Gastroesophageal sphincter (tissue), 4 donors: ENCODE results near the gene KLC1. TPM values are rescaled to one million over a fixed set of nuclear protein-coding genes. Genes with fewer than 3 reads are reported as not detected.

Experiments used
- ATAC-seq: fragments of 150-250 bp; one replicate; pipeline ENCODE4 v1.9.1; 2016; ENCODE audit warnings: mild to moderate bottlenecking, moderate library complexity
- H3K27ac ChIP-seq, 4 donors: fragments of 200-600 bp; sonication (generic) in 3 of 4; 1 replicate in 3 of 4; 2 replicates in 1 of 4; pipeline ENCODE4 v1.5.1; 2016 to 2019
- H3K27me3 ChIP-seq: fragments of 200-600 bp; sonication (generic); one replicate; pipeline ENCODE4 v1.5.1; 2019
- H3K36me3 ChIP-seq, 2 donors: fragments of 200-600 bp; sonication (generic); one replicate each; pipeline ENCODE4 v1.5.1; 2019; ENCODE audit warnings: control low read depth in 1 of 2
- H3K4me1 ChIP-seq, 3 donors: fragments of 200-600 bp; sonication (generic); 1 replicate in 2 of 3; 2 replicates in 1 of 3; pipeline ENCODE4 v1.5.1; 2016 to 2019; ENCODE audit warnings: control low read depth in 2 of 3
- H3K4me3 ChIP-seq, 2 donors: fragments of 200-600 bp; sonication (generic); one replicate each; pipeline ENCODE4 v1.5.1; 2019; ENCODE audit warnings: mild to moderate bottlenecking in 1 of 2, moderate library complexity in 1 of 2
- H3K9me3 ChIP-seq, 3 donors: fragments of 200-600 bp; sonication (generic); one replicate each; pipeline ENCODE4 v1.5.1; 2017 to 2019; ENCODE audit warnings: control low read depth in 2 of 3
- EP300 ChIP-seq: sonication (generic); formaldehyde crosslinking; IDR thresholded peaks from one replicate; pipeline ENCODE4 v1.6.1; 2017; ENCODE audit warnings: antibody characterized with exemption, mild to moderate bottlenecking
- POLR2A ChIP-seq, 2 donors: fragments of 450-650 bp; IDR thresholded peaks; one replicate each; pipeline ENCODE4 v1.6.1; 2017; ENCODE audit warnings: antibody characterized with exemption in 2 of 2, mild to moderate bottlenecking in 2 of 2, moderate library complexity in 1 of 2
- POLR2AphosphoS5 ChIP-seq: sonication (generic); formaldehyde crosslinking; IDR thresholded peaks from one replicate; pipeline ENCODE4 v1.6.1; 2017; ENCODE audit warnings: antibody characterized with exemption
- WGBS, 2 donors: methylation state at CpG; one replicate each; pipeline ENCODE4 v1.1.5; 2018; ENCODE audit warnings: low coverage in 1 of 2; 5-methylcytosine and 5-hydroxymethylcytosine counted together
- total RNA-seq, 4 donors: library from RNA; depleted of rRNA; stranded (reverse); fragments of >200 nt; gene quantifications; one replicate each; pipeline ENCODE4 v1.1.0, GENCODE V29; 2016
- TF ChIP-seq, protein P1 (sequence below), 4 experiments: fragments of 200-600 bp in 2 of 4; fragments of 450-650 bp in 2 of 4; sonication (generic) in 1 of 4; IDR thresholded peaks; one replicate each; pipeline ENCODE4 v1.5.1; 2017 to 2019; ENCODE audit warnings: antibody characterized with exemption in 4 of 4, mild to moderate bottlenecking in 2 of 4, moderate library complexity in 2 of 4

KLC1 gene
- total RNA-seq, 4 donors from 2014 or later: 275 to 390 (median 339) TPM

DNA sequence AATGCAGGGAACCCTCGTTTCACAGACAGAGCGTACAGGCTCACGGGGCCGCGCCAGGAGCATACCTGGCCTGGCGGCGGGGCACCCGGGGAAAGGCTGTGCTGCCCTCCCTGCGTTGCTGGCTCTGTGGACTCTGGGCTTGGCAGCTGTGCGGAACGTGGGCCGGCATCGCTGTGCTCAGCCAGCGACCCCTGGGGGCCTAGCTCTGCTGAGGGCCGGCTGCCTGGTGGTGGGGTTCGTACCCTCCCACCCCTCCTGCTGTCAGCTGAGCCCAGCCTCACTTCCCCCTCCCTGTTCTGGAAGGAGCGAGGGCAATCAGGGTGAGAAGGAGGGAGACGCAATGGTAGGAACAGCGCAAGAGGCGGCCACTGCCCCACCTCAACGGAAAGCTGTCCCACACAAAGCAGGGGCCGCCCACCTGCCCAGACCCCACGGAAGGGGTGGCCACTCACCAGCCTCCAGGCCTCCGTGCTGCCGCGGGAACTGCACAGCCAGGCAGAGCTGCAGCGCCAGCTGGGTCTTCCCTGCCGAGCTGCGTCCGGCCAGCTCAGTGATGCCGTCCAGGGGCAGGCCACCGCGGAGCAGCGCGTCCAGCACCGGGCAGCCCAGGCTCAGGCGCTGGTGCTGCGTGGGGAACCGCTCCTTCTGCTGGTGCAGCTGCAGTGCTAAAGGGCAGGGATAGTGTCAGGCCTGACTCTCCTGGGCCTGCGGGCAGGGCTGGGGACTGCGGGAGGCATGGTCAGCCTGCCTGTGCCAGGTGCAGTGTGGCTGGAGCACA lies 77.7 kb downstream of the KLC1 start:
- WGBS, 2 donors: 81% methylated on average over 6 of the region's 41 CpGs; no CpG with 5 or more reads in 1 of the 2 donors
- no peak for ATAC-seq
- peak overlapping the region in 3 of 4 donors; percentile 39 to 67 (median 62) for H3K27ac ChIP-seq

DNA sequence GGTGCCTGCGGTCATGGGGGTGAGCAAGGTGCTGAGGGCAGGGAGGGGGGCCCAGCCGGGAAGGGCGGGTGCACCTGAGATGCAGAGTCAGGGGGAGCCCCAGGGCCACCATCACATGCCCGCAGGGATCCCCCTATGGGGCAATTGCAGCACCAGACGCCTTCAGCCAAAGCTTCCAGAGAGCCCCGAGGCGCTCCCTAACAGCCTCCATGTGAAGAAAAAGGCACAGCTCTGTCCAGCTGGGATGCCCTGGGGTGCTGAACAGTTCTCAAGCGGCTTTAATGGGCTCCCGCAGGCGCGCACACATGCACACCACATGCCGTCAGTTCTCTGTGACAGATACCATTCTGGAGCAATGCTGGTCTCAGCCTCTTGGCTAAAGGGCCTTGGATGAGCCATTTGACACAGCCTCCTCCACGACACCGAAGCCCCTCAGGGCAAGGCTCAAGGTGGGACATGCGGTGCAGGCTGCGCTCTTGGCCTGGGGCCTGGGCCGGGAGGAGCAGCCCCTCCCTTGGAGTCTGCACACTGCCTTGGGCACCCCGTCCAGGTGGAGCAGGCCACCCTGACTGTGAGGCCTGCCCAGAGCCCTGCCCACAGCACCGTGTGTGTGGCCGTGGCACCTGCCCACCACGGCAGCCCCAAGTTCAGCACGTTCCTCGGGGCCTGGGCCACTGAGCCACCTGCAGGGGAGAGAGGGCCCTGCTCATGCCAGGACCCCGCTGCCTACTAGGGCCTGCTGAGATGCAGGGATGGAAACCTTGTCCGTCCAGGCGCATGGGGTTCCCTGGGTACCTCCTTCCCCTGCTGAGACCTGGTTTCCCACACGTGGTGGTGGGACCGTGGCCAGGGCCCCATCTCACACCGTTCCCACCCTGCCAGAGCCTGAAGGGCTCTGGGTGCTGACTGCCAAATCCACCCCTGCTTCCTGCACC lies 78.6 kb downstream of the KLC1 start:
- Histone ChIP-seq H3K36me3 (peaks cover 0 to 55% of the 10 kb centered on the region in 2 donors), H3K27ac (peak overlapping the region in 2 of 4 donors; percentile 4 to 16), H3K4me1 (peaks cover 0 to 77% (median 16%) of the 10 kb centered on the region in 3 donors), H3K4me3 (no peak overlapping the region), H3K27me3 (no peaks in the 10 kb centered on the region), H3K9me3 (no peaks in the 10 kb centered on the region)
- TF ChIP-seq EP300: no peak
- no peak for TF ChIP-seq POLR2AphosphoS5
- TF ChIP-seq, protein P1, sequence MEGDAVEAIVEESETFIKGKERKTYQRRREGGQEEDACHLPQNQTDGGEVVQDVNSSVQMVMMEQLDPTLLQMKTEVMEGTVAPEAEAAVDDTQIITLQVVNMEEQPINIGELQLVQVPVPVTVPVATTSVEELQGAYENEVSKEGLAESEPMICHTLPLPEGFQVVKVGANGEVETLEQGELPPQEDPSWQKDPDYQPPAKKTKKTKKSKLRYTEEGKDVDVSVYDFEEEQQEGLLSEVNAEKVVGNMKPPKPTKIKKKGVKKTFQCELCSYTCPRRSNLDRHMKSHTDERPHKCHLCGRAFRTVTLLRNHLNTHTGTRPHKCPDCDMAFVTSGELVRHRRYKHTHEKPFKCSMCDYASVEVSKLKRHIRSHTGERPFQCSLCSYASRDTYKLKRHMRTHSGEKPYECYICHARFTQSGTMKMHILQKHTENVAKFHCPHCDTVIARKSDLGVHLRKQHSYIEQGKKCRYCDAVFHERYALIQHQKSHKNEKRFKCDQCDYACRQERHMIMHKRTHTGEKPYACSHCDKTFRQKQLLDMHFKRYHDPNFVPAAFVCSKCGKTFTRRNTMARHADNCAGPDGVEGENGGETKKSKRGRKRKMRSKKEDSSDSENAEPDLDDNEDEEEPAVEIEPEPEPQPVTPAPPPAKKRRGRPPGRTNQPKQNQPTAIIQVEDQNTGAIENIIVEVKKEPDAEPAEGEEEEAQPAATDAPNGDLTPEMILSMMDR (IDR thresholded peaks at IDR 0.05): no peak
- no peak for TF ChIP-seq POLR2A (IDR thresholded peaks at IDR 0.05)
- 78% methylated on average over 3 of the region's 29 CpGs; no CpG with 5 or more reads in 1 of the 2 donors for WGBS, 2 donors
- ATAC-seq: no peak

More for the DNA sequence above, 77.7 kb downstream of the KLC1 start:
- no peaks in the 10 kb centered on the region for H3K27me3 ChIP-seq
- H3K4me1 ChIP-seq: peaks cover 0 to 77% (median 10%) of the 10 kb centered on the region in 3 donors
- H3K4me3 ChIP-seq: no peak overlapping the region
- no peaks in the 10 kb centered on the region for H3K9me3 ChIP-seq
- no peak for TF ChIP-seq EP300
- TF ChIP-seq, protein P1 (IDR thresholded peaks at IDR 0.05): no peak
- TF ChIP-seq POLR2A (IDR thresholded peaks at IDR 0.05): no peak
- TF ChIP-seq POLR2AphosphoS5: no peak
- peaks cover 0 to 64% of the 10 kb centered on the region in 2 donors for H3K36me3 ChIP-seq

DNA sequence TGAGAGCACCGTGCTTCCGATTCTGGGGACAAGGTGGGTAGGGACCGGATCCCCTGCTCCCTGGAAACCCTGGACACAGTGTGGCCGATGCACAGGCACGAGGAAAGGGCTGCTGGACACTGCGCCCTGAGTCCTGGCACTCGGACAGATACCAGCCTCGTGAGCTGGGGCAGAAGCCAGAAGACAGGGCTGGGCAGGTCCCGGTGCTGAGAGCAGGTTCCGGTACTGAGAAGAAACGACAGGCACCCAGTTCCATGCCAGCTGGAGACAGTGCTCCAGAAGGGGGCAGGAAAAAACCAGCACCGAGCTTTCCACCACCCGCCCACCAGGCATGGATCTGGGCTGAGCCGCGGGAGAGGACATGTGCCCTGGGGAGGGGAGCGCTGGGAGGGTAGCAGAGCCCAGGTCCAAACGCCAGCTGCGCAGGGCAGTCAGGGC lies 79.8 kb downstream of the KLC1 start:
- Histone ChIP-seq H3K36me3 (peaks cover 0 to 43% of the 10 kb centered on the region in 2 donors), H3K4me3 (no peak overlapping the region)

DNA sequence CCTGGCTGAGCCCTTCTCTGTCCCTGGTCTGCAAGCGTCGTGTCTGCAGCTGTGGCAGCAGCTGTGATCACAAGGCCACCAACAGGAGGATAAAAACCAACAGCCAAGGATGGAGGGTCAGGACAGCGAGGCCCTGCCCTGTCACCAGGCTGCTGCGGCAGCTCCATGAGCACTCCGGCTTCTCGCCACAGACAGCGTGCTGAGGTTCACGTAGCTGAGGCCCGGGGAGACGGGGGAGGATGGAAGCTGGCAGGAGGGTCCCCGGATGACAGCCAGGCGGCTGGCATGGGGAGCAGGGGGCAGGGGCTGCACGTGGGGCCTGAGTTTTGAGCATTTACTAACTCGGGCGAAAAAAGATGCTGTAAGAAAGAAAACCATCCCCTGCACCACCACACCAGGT lies 80.8 kb downstream of the KLC1 start:
- Histone ChIP-seq H3K36me3 (peaks cover 0 to 33% of the 10 kb centered on the region in 2 donors), H3K27me3 (no peaks in the 10 kb centered on the region), H3K27ac (no peak overlapping the region), H3K4me3 (no peak overlapping the region), H3K9me3 (no peaks in the 10 kb centered on the region), H3K4me1 (peaks cover 0 to 85% (median 18%) of the 10 kb centered on the region in 3 donors)
- no peak for ATAC-seq
- WGBS, 2 donors: 96 to 100% methylated on average over 1 to 5 of the region's 15 CpGs
- TF ChIP-seq EP300 (no peak), POLR2A (IDR thresholded peaks at IDR 0.05) (no peak), POLR2AphosphoS5 (no peak)
- TF ChIP-seq, protein P1 (IDR thresholded peaks at IDR 0.05): no peak

More for the DNA sequence above, 79.8 kb downstream of the KLC1 start:
- peak; percentile 42 for ATAC-seq
- WGBS, 2 donors: 10 to 56% methylated on average over 2 to 9 of the region's 18 CpGs
- TF ChIP-seq POLR2AphosphoS5: peak; percentile 30
- no peak for TF ChIP-seq EP300
- TF ChIP-seq, protein P1 (IDR thresholded peaks at IDR 0.05): no peak
- TF ChIP-seq POLR2A (IDR thresholded peaks at IDR 0.05): no peak
- H3K9me3 ChIP-seq: no peaks in the 10 kb centered on the region
- H3K4me1 ChIP-seq: peaks cover 0 to 80% (median 18%) of the 10 kb centered on the region in 3 donors
- no peaks in the 10 kb centered on the region for H3K27me3 ChIP-seq
- H3K27ac ChIP-seq: peak overlapping the region in 3 of 4 donors; percentile 14 to 40 (median 16)
